ENCODE measurements around the gene LSP1.

LSP1 gene

DNA sequence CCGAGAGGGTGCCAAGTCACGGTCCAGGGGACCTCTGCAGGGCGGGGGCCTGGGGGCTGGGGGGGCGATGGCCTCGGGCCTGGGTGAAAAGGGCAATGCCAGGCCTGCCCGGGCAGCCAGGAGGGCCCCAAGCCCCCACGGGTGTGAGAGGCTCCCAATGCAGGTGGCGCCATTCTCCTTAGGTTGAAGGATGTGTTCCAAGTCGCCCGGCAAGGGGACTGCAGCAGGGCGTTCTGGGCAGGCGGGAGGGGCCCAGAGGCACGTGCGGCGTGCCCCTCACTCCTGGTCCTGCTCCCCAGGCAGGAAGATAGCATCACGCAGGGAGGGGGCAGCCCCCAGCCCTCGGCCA lies 14.8 kb upstream of the LSP1 start:
- no peak for DNase-seq

- no peak for DNase-seq
Measured at GRCh38 chr11:1838426-1839144, 14.3 kb upstream of the LSP1 start, which contains the start of gene TNNI2. TNNI2 (plus strand) TSS chr11:1838981; CDS start chr11:1839697, 716 bp downstream.

GRCh38 chr11:1839204-1839923 lies 13.5 kb upstream of the LSP1 start:
- DNase-seq, result no peak

- DNase-seq, result no peak
Measured at GRCh38 chr11:1839924-1840779, 12.7 kb upstream of the LSP1 start.

DNA sequence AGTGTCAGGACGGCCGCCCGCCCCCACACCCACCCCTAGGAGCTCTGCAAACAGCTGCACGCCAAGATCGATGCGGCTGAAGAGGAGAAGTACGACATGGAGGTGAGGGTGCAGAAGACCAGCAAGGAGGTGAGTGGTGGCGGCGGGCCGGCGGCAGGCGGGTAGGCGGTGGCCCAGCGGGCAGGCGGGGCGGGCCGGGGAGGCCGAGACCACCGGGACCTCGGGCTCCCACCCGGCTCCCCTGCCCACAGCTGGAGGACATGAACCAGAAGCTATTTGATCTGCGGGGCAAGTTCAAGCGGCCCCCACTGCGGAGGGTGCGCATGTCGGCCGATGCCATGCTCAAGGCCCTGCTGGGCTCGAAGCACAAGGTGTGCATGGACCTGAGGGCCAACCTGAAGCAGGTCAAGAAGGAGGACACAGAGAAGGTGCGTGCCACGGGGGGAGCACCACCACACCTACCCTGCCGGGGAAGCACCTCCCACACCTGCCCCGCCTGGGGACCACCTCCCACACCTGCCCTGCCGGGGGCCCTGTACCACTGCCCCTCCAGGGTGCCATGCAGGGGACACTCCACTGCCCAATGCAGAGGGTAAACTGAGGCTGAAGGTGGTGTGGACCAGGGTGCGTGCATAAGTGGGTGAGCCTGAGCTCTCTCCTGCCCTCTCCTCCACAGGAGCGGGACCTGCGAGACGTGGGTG lies 12.0 kb upstream of the LSP1 start:
- no peak for DNase-seq

- DNase-seq, result no peak
Measured at GRCh38 chr11:1841511-1842148, 11.3 kb upstream of the LSP1 start.

DNA sequence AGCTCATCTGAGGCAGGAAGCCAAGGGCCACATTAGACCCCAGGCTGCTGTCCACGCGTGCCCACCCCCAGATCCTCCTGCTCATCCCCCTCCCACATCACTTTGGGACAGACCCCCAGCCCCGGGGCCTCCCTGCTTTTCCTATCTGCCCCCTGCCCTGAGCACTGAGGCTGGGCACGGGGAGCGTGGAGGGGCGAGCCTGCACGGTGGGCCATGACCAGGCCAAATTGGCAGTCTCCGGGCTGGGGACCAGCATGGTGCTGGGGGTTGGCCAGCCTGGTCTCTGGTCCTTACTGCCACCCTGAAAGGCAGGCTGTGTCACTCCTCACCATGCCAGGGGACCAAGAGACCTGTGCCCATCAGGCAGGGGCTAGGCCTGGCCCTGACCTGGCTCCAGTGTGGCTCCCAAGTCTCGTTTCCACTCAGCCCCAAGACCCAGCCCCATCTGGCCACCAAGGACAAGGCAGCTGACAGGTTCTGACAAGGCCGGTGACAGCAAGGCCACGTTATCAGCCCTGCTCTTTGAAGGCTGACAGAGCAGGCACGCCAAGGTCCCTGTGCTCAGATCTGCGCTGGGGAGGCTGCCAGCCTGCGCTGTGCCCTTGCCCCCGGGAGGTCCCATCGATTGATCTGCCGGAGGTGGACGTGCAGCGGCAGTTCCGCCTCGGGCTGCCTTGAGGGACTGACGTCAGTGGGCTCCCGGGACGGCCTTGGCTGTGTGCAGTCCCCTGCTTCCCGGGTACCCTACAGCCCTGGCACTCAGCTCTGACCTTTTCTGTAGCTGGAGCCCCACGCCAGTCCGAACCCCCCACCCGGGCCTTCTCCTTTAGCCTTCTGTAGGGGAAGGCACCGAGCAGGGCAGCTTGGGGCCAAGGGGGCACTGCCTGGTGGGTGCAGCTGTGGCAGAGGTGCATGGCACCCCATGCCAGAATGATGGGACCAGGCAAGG lies 10.5 kb upstream of the LSP1 start:
- DNase-seq, result no peak

DNA sequence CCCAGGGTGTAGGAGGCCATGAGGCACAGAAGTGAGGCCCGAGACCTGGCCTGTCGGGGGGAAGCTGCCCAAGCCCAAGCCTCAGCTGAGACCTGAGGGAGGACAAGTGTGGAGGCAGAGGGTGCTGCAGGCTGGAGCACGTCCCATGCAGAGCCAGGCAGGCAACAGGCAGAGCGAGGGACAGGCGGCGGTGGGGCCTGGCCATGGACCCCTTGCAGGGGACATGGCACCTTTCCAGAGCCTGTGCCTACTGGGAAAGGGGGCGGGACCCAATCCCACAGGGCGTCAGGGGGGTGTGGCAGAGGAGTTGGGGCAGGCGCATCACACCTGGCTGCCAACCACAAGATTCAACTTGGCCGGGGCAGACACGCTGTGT lies 9.8 kb upstream of the LSP1 start:
- DNase-seq, result no peak

DNA sequence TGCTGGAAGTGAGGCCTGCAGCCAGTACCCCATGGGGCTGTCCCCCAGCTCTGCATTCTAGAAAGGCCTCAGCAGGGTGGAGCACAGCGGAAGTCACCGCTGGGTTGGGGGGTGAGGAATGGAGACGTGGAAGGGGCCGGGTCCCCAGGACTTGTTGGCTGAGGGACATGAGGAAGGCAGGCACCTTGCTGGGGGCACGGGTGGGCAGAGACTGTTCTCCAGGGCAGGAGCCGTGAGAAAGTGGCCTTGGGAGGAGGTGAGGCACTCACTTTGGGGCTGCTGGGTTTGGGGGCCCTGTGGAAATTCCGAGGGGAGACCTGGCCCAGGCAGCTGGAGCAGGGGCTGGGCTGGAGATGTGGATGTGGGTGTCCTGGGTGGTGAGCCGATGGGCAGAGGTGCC lies 9.1 kb upstream of the LSP1 start:
- no peak for DNase-seq

- DNase-seq, result no peak
Measured at GRCh38 chr11:1844221-1845094, 8.4 kb upstream of the LSP1 start.

GRCh38 chr11:1845095-1845429 lies 7.8 kb upstream of the LSP1 start:
- DNase-seq, result no peak

DNA sequence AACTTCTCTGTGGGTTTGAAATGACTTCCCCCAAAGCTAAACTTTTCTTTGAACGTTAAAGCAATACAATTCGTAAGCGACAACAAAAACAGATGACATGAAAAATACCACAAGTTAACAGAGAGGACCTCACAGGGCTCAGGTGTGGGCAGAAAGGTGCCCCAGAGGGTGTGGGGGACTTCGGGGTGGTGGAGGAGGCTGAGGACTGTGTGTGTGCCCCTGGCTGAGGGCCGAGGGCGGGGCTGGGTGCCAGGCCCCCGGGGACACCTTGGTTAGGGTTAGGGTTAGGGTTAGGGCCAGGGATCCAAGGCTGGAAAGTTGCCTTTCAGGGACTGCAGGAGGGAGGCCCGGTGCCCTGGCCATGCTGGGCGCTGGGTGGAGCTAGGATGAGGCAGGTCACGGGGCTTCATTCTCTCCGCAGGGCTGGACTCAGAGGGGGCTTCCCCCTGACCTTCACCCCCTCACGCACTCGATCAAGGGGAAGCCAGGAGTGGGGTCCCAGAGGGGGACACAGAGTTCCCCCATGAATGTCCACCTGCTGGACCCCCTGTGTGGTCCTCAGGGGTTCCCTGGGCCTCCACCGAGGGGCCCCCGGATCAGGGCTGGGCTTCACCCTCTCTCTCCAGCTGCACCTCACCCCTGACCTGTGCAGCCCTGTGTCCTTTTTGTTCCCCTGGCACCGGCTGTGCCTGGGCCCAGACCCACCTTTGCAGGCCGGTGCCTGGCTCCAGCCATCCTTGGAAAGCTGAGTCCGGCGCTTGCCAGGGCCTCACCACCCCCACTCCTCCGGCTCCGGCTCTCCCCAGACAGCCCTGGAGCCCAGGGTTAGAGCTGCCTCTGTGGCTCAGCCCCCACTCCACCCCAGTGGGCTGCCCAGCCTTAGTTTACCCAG lies 7.1 kb upstream of the LSP1 start:
- no peak for DNase-seq

GRCh38 chr11:1846453-1846932 lies 6.4 kb upstream of the LSP1 start:
- no peak for DNase-seq

GRCh38 chr11:1847006-1847735 lies 5.7 kb upstream of the LSP1 start:
- DNase-seq, result no peak

- no peak for DNase-seq
Measured at GRCh38 chr11:1847926-1848639, 4.8 kb upstream of the LSP1 start.

DNA sequence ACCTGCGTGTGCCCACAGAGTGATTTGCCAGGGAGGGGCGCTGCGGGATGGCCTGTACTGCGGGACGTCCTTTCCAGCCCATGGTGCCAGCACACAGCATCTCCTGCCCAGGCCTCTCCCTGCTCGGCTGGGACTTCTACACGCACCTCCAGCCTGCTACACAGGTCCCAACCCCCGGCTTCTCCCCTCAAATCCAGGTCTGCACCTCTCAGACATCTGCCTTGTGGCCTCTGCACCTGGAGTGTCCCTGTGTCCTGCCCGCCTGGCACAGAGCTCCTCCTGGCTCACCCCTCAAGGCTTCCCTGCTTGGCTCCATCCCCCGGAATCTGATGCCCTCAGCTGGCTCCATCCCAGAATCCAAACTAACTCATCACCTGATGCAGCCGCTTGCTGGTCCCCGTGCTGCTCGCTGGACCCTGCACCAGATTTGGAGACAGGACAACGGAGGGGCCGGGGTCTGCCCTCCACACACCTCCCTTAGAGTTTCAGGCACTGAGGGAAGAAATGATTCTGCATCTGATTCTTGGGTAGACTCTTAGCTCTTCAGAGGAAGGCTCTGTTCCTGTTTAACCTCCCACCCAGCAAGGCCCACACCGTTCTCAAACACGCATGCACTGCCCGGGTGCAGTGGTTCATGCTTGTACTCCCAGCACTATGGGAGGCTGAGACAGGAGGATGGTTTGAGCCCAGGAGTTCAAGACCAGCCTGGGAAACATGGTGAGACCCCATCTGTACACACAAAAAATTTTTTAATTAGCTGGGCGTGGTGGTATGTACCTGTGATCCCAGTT lies 4.0 kb upstream of the LSP1 start:
- DNase-seq, result no peak
